ENCODE results near the gene TAOK2.
"Not testable (repeated sequence)": the region's sequence is repeated elsewhere in the genome, so short reads cannot be mapped to it uniquely, and the experiment has no call there.

TAOK2 gene

DNA sequence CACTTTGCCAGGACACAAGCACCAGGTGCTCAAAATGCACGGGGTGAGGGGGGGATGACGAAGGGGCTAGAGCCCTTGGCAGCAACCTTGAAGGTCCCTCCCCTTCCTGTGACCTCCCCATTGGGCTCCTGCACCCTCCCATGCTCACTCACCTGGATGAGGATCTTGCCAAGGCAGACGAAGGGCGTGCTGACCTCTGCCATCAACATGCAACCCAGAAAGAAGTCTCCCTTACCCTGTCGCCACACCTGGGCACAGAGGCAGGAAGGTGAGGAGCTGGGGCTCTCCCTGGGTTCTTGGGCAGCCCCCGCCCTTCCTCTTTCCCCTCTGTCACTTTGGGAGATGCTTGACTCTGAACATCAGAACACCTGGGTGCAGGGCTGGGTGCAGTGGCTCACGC, 51.9 kb downstream of the TAOK2 start:
- no peak for DNase-seq (ENCODE audit: low spot score)

GRCh38 chr16:30026449-30026848, 52.8 kb downstream of the TAOK2 start:
- DNase-seq (ENCODE audit: low spot score) = no peak

GRCh38 chr16:30027588-30028437, 54.1 kb downstream of the TAOK2 start:
- DNase-seq (ENCODE audit: low spot score) = no peak

- no peak for DNase-seq (ENCODE audit: low spot score)
Observed at GRCh38 chr16:30028438-30029076, 54.9 kb downstream of the TAOK2 start.

DNA sequence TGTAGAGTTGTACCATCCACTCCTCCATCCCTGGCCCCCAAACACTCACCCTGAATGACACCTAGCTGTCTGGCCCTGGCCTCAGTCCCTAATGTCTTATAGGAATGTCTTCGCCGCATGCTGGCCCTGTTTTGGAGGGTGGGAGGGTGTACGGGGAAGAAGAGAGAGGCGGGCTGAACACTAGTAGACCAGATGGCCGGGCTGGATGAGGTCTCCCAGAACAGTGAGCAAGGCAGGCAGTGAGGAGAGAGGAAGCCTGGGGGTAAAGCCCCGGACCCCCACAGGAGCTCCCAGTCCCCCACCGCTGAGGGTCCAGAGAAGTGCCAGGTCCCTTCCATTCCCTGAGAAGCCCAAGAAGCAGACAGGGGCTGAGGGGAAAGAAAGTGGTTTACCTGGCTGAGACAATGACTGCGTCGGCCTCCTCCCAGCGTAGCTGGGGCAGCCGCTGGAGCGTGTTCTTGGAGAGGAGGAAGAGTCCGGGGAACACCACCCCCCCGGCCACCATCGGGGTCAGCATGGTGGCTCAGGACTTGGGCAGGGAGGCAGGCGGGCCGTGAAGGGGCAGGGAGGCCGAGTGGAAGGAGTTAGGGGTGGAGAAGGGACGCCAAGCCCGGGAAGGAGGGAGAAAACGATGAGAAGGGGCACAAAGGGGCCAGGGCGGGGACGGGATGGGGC, 56.5 kb downstream of the TAOK2 start:
- DNase-seq (ENCODE audit: low spot score) = no peak

DNA sequence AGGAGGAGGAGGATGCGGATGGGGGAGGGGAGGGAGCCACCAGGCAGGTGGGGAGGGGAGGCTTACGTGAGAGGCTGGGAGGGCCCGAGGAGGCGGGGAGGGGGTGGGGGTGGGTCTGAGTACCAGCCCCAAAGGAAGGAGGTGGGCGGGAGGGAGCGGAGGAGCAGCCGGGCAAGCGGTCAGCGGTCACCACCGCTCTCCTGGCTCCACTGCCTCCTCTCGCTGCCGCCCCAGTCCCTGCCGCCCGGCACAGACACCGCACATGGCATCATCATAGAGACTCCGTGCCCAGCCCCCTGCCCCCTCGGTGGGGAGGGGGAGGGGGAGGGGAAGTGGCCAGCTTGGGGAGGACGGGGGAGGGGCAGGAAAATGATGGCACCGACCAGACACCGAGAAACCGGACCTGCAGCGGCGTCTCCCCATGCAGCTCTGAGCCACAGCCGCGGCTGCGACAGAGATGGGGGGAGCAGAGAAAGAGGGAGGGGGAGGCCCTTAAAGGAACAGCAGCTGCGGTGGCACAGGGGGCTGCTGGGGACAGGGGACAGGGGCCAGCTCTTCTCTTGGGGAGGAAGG, 57.3 kb downstream of the TAOK2 start, which contains the start of gene TLCD3B:
Gene TLCD3B (minus strand): TSS at position 431 of the 573 bp plus-strand sequence. CDS start 744 bp downstream, outside the sequence.
- DNase-seq (ENCODE audit: low spot score) = no peak

DNA sequence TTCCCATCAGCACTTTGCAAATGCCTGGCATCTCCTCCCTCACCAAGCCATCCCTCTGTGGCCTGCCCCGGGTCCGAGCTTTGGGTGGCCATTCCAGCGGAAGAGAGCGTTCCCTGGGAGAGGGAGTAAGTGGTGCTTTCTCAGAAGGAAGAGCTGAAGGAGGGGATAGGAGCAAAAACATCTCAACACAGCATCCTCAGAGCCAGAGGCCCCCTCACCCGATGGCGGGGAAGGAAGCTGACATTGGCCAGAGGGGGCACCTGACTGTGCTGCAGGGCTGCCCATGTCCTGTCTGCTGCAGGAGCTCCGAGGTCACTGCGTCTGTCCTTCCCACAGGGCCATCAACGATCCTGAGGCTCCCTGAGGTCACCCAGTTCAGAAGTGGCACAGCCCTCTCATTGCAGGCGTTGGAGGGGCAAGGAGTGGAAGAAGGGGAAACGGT, 57.8 kb downstream of the TAOK2 start:
- DNase-seq (ENCODE audit: low spot score) = no peak

DNA sequence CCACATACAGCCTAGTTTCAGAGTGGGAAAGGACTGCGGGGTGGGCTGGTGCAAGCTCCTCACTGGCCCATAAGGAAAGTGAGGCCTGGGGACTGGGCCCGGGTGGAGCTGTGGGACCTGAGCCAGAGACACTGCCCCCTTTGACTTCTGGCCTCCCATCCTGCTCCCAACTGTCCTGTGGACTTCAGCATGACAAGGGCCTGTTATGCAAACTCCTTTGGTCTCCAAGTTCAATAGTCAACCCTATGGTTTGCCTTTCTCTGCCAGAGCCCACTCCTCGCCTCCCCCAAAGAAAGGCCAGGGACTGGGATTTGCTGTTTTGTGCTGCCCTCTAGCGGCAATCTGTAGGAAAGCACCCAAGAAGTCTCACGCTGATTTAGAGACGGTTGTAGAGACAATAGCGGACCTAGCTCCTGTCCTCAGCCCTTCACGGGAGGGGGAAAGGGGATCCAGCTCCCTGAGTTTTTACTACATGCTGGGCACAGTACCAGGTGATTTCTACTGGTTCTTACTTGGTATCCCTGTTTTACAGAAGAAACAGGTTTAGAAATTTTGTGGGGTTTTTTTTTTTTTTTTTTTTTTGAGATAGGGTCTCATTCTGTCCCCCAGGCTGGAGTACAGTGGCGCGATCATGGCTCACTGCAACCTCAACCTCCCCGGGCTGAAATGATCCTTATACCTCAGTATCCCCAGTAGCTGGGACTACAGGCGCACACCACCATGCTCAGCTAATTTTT, 58.6 kb downstream of the TAOK2 start:
- DNase-seq (ENCODE audit: low spot score) = peak; percentile 71

- DNase-seq (ENCODE audit: low spot score) = no peak
Observed at GRCh38 chr16:30033270-30033669, 59.6 kb downstream of the TAOK2 start.

- no peak for DNase-seq (ENCODE audit: low spot score)
Observed at GRCh38 chr16:30040221-30040620, 66.6 kb downstream of the TAOK2 start.

- not testable (repeated sequence) for DNase-seq (ENCODE audit: low spot score)
Observed at GRCh38 chr16:30040690-30041089, 67.0 kb downstream of the TAOK2 start.

DNA sequence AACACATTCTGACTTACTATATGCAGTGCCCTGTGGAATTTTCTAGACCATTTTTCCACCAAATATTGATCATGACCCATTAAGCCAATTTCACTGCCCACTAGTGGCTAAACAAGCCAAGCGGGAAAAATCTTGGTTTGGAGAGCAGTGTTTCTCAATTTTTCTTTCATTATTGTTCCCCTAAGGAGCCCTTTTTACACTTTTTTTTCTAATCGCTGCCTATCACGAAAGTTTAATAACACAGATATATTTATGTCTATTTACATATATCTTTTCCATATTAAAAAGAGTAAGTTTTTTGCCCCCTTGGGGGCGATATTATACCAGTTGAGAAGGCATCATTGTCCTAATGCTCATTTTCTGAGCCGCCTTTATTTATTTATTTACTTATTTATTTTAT, 68.2 kb downstream of the TAOK2 start:
- no peak for DNase-seq (ENCODE audit: low spot score)

All from germinal center (tissue), 1 donor.